PFSK-1 (cell line): ENCODE data around the gene INPP5F.

ENCODE experiments used
- FOXP2 ChIP-seq: optimal IDR thresholded peaks from 2 replicates; pipeline ENCODE3; 2011; ENCODE audit warnings: borderline replicate concordance, control low read depth, inconsistent platforms; ENCODE audit not compliant: insufficient read depth; ENCODE audit errors: extremely low read length, extremely low read depth
- POLR2AphosphoS5 ChIP-seq: IDR thresholded peaks from 2 replicates; pipeline ENCODE4 v1.6.1; 2012; ENCODE audit warnings: low read depth, mild to moderate bottlenecking, control low read depth, low read length, moderate library complexity
- TF ChIP-seq, protein P1 (sequence below), 2 experiments: IDR thresholded peaks; 2 replicates each; pipeline versions ENCODE4 v1.6.1 to v1.8.0; 2011 to 2012; ENCODE audit warnings: low read depth in 2 of 2, low read length in 2 of 2, control low read depth in 1 of 2, inconsistent platforms in 1 of 2, mild to moderate bottlenecking in 1 of 2, moderate library complexity in 1 of 2; ENCODE audit not compliant: insufficient read depth in 1 of 2

DNA sequence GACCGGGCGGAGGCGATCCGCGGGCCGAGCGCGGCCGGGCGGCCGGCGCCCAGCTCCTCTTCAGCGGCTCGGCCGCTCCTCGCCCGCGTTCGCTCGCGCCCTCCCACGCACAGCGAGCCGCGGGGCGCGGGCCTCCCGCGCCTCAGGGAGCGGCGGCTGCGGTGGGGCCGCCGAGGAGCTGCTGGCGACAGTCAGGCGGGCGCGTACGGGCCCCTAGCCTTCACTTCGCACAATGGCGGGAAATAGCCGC, 146.7 kb downstream of the INPP5F start, which contains the start of gene MCMBP:
- TF ChIP-seq FOXP2 (no peak), POLR2AphosphoS5 (peak; percentile 23; the same call in 1 of the 2 replicates)
- TF ChIP-seq, protein P1, sequence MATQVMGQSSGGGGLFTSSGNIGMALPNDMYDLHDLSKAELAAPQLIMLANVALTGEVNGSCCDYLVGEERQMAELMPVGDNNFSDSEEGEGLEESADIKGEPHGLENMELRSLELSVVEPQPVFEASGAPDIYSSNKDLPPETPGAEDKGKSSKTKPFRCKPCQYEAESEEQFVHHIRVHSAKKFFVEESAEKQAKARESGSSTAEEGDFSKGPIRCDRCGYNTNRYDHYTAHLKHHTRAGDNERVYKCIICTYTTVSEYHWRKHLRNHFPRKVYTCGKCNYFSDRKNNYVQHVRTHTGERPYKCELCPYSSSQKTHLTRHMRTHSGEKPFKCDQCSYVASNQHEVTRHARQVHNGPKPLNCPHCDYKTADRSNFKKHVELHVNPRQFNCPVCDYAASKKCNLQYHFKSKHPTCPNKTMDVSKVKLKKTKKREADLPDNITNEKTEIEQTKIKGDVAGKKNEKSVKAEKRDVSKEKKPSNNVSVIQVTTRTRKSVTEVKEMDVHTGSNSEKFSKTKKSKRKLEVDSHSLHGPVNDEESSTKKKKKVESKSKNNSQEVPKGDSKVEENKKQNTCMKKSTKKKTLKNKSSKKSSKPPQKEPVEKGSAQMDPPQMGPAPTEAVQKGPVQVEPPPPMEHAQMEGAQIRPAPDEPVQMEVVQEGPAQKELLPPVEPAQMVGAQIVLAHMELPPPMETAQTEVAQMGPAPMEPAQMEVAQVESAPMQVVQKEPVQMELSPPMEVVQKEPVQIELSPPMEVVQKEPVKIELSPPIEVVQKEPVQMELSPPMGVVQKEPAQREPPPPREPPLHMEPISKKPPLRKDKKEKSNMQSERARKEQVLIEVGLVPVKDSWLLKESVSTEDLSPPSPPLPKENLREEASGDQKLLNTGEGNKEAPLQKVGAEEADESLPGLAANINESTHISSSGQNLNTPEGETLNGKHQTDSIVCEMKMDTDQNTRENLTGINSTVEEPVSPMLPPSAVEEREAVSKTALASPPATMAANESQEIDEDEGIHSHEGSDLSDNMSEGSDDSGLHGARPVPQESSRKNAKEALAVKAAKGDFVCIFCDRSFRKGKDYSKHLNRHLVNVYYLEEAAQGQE (IDR thresholded peaks at IDR 0.05; ENCODE audit: insufficient read depth in 1 of 2, low read depth in 2 of 2, low read length in 2 of 2): no peak
